ENCODE data around the gene COPS6. TPM values are rescaled to one million over a fixed set of nuclear protein-coding genes. Genes with fewer than 3 reads are reported as not detected.

The COPS6 gene
- total and polyA plus RNA-seq, 7 donors, result 82.9 to 145 (median 118) TPM

DNA sequence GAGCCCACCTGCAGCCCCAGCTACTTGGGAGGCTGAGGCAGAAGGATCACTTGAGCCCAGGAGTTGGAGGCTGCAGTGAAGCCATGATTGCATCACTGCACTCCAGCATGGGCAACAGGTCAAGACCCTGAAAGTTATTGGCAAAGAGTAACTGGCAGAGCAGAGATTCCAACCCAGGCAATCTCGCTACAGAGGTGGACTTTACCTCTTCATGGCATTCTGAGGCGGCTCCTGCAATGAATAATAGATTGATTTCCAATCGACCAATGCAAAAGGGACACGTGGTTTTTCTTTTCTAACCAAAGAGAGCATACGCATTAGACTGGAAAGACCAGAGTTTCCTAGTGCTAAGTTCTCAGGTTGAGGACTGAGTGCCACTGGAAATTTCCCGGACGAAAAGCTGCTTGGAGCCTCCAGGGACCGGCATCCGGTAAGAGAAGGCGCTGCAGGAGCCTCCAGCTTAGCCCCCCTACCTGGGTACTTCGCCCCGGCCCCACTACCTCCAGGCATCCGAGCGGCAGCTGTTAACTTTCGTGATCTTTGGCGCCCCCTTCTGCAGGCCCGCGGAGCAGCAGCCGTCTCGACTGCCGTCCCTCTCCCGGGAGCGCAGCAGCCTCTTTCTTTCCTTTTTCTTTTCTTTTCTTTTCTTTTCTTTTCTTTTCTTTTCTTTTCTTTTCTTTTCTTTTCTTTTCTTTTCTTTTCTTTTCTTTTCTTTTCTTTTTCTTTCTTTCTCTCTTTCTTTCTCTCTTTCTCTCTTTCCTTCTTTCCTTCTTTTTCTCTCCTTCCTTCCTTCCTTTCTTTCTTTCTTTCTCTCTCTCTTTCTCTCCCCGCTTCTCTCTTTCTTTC, 42.1 kb downstream of the COPS6 start:
- TF ChIP-seq, protein P1, sequence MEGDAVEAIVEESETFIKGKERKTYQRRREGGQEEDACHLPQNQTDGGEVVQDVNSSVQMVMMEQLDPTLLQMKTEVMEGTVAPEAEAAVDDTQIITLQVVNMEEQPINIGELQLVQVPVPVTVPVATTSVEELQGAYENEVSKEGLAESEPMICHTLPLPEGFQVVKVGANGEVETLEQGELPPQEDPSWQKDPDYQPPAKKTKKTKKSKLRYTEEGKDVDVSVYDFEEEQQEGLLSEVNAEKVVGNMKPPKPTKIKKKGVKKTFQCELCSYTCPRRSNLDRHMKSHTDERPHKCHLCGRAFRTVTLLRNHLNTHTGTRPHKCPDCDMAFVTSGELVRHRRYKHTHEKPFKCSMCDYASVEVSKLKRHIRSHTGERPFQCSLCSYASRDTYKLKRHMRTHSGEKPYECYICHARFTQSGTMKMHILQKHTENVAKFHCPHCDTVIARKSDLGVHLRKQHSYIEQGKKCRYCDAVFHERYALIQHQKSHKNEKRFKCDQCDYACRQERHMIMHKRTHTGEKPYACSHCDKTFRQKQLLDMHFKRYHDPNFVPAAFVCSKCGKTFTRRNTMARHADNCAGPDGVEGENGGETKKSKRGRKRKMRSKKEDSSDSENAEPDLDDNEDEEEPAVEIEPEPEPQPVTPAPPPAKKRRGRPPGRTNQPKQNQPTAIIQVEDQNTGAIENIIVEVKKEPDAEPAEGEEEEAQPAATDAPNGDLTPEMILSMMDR (IDR thresholded peaks at IDR 0.05), result peak; percentile 80
- Histone ChIP-seq H3K36me3 (ENCODE audit: insufficient read depth in 1 of 2, low read depth in 1 of 2) (no peaks in the 10 kb centered on the region), H3K4me3 (peak overlapping the region; percentile 12), H3K27ac (no peak overlapping the region), H3K27me3 (ENCODE audit: insufficient read depth in 3 of 3, low read length in 2 of 3) (no peaks in the 10 kb centered on the region), H3K9me3 (no peaks in the 10 kb centered on the region), H3K4me1 (peaks cover 12% of the 10 kb centered on the region)
- no peak for ATAC-seq
- WGBS, 3 donors, result 13 to 14% (median 14%) methylated on average over 24 of the region's 24 CpGs
- intact Hi-C loops (cut with DNase I), result no loop called here
- DNase-seq, result peak; percentile 75 to 88

DNA sequence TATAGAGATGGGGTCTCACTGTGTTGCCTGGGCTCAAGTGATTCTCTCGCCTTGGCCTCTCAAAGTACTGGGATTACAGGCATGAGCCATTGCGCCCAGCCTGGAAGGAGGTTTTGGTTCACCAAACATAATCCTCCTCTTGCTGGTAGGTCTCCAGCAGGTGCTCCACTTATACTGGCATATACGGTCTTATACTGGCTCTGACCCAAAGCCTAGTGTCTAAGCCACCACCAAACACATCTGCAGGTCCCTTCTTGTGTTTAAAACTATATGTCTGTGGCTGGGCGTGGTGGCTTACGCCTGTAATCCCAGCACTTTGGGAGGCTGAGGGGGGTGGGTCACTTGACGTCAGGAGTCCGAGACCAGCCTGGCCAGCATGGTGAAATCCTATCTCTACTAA, 43.4 kb downstream of the COPS6 start:
- 63 to 68% (median 64%) methylated on average over 7 of the region's 7 CpGs for WGBS, 3 donors
- Histone ChIP-seq H3K4me3 (no peak overlapping the region), H3K36me3 (ENCODE audit: insufficient read depth in 1 of 2, low read depth in 1 of 2) (no peaks in the 10 kb centered on the region), H3K4me1 (peaks cover 7% of the 10 kb centered on the region), H3K27ac (no peak overlapping the region), H3K9me3 (no peaks in the 10 kb centered on the region), H3K27me3 (ENCODE audit: insufficient read depth in 3 of 3, low read length in 2 of 3) (no peaks in the 10 kb centered on the region)
- no peak for ATAC-seq
- TF ChIP-seq, protein P1 (IDR thresholded peaks at IDR 0.05), result no peak
- intact Hi-C loops (cut with DNase I), result no loop called here
- no peak for DNase-seq

DNA sequence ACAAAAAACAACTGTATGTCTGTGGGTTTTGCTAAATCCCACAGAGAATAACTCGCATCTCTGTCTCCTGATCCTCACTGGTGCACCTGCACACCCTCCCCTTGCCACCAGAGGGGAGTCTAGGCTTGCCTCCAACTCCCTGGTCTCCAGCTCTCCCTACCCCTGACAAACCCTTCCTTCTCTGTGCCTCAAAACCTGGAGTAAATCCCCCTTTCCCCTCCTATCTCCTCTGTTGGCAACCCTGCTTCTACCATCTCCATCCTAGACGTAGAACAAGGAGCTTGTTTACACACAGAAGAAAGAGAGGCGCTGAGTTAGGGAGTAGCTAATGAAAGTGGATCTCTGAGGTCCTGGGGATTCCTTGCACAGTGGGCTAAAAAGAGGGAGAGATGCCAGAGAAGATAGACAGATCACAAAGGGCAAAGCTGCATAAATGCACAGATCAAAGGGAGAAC, 44.0 kb downstream of the COPS6 start:
- 19 to 31% (median 26%) methylated on average over 3 of the region's 3 CpGs for WGBS, 3 donors
- no peaks in the 10 kb centered on the region for H3K9me3 ChIP-seq
- H3K4me1 ChIP-seq, result peaks cover 6% of the 10 kb centered on the region
- ATAC-seq, result peak; percentile 50 to 74 (median 60)
- H3K36me3 ChIP-seq (ENCODE audit: insufficient read depth in 1 of 2, low read depth in 1 of 2), result no peaks in the 10 kb centered on the region
- no peaks in the 10 kb centered on the region for H3K27me3 ChIP-seq (ENCODE audit: insufficient read depth in 3 of 3, low read length in 2 of 3)
- DNase-seq, result no peak
- intact Hi-C loops (cut with DNase I), result no loop called here
- no peak overlapping the region for H3K27ac ChIP-seq
- TF ChIP-seq, protein P1 (IDR thresholded peaks at IDR 0.05), result peak; percentile 63
- no peak overlapping the region for H3K4me3 ChIP-seq

DNA sequence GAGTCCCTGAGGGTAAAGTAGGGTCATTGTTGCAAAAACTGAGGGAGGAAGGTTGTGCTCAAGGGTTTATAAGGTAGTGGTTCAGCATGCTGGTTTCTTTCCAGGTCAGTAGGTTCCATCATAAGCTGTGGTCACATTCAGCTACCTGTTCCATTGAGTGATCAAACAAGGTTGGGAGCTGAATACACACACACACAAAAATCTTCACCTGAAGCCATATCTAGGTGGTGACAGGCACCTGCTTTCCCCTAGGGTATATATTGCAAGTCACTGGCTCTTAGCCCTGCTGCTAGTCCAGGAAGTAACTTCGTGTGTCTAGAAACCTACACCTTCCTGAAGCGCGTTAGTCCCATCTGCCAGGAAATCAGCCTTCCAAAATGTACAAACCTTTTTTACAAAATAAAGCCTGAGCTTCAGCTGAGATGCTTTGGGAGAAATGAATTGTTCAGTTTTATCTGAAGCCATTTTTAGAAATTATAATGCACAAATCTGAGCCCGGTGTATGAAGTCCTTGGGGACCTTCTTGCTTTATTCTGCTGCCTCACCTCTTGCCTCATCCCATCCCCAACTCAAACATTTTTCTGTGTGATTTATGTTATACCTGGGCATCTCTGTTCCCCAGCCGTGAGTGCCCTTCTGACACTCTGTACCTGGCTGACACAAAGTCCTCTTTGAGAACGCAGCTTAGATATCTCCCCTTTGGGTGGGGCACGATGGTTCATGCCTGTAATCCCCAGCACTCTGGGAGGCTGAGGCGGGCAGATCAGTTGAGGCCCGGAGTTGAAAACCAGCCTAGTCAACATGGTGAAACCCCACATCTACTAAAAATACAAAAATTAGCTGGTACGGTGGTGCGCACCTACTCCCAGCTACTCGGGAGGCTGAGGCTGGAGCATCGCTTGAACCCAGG, 49.3 kb downstream of the COPS6 start:
- no peak for ATAC-seq
- intact Hi-C loops (cut with DNase I), result no loop called here
- no peaks in the 10 kb centered on the region for H3K27me3 ChIP-seq (ENCODE audit: insufficient read depth in 3 of 3, low read length in 2 of 3)

More for the DNA sequence above, 49.3 kb downstream of the COPS6 start:
- TF ChIP-seq, protein P1 (IDR thresholded peaks at IDR 0.05), result no peak
- Histone ChIP-seq H3K27ac (no peak overlapping the region), H3K9me3 (no peaks in the 10 kb centered on the region), H3K36me3 (ENCODE audit: insufficient read depth in 1 of 2, low read depth in 1 of 2) (no peaks in the 10 kb centered on the region), H3K4me3 (no peak overlapping the region), H3K4me1 (no peaks in the 10 kb centered on the region)
- DNase-seq, result no peak
- 74 to 78% (median 75%) methylated on average over 13 of the region's 13 CpGs for WGBS, 3 donors

Measured in psoas muscle (tissue), 8 donors.